Activated CD4-positive, alpha-beta T cell treated with anti-CD3 and anti-CD28 coated beads, Interleukin-2, amount 50 U/mL, for 1 hour (primary cell): Measurements from ENCODE around the gene CACNA2D2.
"Not testable (repeated sequence)": the region's sequence is repeated elsewhere in the genome, so short reads cannot be mapped to it uniquely, and the experiment has no call there.

ENCODE experiments used
- DNase-seq: peaks from one replicate; pipeline ENCODE4 v3.0.0-alpha.2; 2020

CACNA2D2 gene

GRCh38 chr3:50525987-50526386 lies 22.6 kb upstream of the CACNA2D2 start:
- DNase-seq = peak; percentile 41

- DNase-seq = no peak
These were observed 21.9 kb upstream of the CACNA2D2 start for GRCh38 chr3:50525191-50525910.

- no peak for DNase-seq
These were observed 21.3 kb upstream of the CACNA2D2 start for GRCh38 chr3:50524746-50525145.

- DNase-seq = no peak
These were observed 19.9 kb upstream of the CACNA2D2 start for GRCh38 chr3:50523279-50523811.

- DNase-seq = no peak
These were observed 18.1 kb upstream of the CACNA2D2 start for GRCh38 chr3:50521572-50521971.

GRCh38 chr3:50520849-50521248 lies 17.4 kb upstream of the CACNA2D2 start:
- no peak for DNase-seq

GRCh38 chr3:50519471-50520089 lies 16.1 kb upstream of the CACNA2D2 start:
- peak; percentile 69 for DNase-seq

- DNase-seq = no peak
These were observed 15.0 kb upstream of the CACNA2D2 start for GRCh38 chr3:50518436-50518835.

GRCh38 chr3:50517721-50518206 lies 14.3 kb upstream of the CACNA2D2 start:
- DNase-seq = no peak

GRCh38 chr3:50516440-50516871 lies 13.0 kb upstream of the CACNA2D2 start:
- no peak for DNase-seq

GRCh38 chr3:50515565-50516439 lies 12.4 kb upstream of the CACNA2D2 start:
- DNase-seq = no peak

- DNase-seq = not testable (repeated sequence)
These were observed 9.5 kb upstream of the CACNA2D2 start for GRCh38 chr3:50512908-50513307.

GRCh38 chr3:50512131-50512530 lies 8.7 kb upstream of the CACNA2D2 start:
- DNase-seq = no peak

- DNase-seq = no peak
These were observed 6.9 kb upstream of the CACNA2D2 start for GRCh38 chr3:50510325-50510724.

GRCh38 chr3:50509715-50510114 lies 6.3 kb upstream of the CACNA2D2 start:
- DNase-seq = no peak

- DNase-seq = no peak
These were observed 5.4 kb upstream of the CACNA2D2 start for GRCh38 chr3:50508821-50509220.

GRCh38 chr3:50506169-50506568 lies 2.7 kb upstream of the CACNA2D2 start:
- DNase-seq = no peak

- DNase-seq = no peak
These were observed 1.2 kb upstream of the CACNA2D2 start for GRCh38 chr3:50504681-50505080.

- no peak for DNase-seq
These were observed 630 bp downstream of the CACNA2D2 start for GRCh38 chr3:50502584-50503423.

GRCh38 chr3:50502225-50502583 lies 1.2 kb downstream of the CACNA2D2 start:
- no peak for DNase-seq

GRCh38 chr3:50495609-50496423 lies 7.6 kb downstream of the CACNA2D2 start:
- no peak for DNase-seq
